Stimulated activated CD8-positive, alpha-beta memory T cell treated with anti-CD3 and anti-CD28 coated beads, Interleukin-2, amount 100 ng/mL, for 1 hour (primary cell): Measurements from ENCODE around the gene SPON2.

Experiments used
- DNase-seq, 2 donors: peaks; one replicate each; pipeline ENCODE4 v3.0.0-alpha.2; 2020; ENCODE audit warnings: low read depth in 2 of 2

Gene SPON2

DNA sequence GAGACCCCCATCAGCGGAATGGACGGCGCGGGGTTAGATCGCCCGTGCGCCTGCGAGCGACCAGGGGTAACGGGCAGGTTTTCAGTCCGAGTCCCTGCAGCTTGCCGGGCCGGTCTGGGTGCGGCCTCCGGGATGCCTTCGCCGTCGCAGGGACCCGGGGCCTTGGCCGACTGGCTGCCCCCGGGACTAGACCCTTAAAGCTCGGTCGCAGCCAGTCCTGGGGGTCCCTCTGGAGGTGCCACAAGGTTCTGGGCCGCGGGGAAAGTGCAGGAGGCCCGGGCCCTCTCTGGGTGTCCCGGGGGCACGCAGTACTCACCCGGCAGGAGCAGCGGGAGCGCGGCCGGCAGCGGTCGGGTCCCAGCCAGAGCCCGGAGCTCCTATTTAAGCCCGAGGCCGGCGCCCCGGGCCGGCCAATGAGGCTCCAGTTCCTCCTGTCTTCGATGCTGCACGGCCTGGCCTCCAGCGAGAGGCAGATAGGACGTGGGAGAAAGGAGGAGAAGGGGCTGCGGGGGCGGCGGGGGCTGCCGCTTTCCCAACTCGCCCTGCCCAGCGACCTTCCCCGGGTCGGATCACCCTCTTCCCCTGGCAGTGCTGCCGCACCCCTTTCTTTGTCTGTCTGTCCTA lies at the start of gene SPON2:
Gene SPON2, minus strand, starts transcription at position 356 of the 624 bp plus-strand sequence.
- DNase-seq, result no peak

DNA sequence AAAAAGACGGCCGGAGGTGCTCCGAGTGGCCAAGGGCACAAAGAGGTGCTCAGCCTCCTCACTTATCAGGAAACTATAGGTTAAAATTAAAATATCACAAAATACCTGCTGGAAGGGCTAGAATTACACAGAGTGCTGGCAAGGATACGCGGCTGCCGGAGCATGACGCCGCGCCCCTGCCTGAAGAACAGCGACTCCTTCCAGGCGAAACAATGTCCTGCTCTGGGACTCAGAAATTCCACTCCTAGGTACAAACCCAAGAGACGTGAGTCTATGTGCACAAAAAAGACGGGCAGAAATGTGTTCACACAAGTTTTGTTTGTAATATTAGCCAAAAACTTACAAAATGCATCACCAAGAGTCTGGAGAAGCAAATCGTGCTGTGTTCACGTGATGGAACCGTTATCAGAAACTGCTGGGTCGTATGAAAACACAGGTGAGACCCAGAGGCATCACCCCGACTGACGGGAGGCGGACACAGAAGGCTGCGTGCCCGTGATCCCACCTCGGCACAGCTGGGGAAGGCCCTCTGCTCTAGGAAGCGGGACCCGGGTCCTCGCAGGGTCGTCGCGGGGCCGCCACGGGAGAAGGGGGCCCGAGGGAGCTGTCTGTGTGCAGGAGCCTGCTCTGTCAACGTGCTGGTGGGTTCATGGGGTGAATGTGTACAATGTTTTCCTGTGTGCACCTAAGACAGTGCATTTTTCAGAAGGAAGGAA lies 48.9 kb upstream of the SPON2 start:
- DNase-seq, result no peak

DNA sequence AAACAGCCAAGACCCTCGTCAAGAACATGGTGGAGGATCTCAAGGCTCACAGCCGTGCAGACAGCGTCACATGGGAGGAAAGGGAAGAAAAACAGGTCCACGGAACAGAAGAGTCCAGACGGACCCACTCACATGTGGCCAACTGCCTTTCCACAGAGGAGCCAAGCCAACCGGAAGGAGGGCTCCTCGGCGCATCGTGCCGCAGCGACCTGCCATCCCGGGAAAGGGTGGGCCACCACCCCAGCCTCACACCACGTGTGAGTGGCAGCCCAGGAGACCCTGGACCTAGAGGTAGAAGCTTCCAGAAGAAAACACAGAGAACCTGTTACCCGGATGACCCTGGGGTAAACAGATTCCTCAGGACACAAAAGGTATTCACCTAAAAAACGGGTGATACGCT lies 48.2 kb upstream of the SPON2 start:
- no peak for DNase-seq

DNA sequence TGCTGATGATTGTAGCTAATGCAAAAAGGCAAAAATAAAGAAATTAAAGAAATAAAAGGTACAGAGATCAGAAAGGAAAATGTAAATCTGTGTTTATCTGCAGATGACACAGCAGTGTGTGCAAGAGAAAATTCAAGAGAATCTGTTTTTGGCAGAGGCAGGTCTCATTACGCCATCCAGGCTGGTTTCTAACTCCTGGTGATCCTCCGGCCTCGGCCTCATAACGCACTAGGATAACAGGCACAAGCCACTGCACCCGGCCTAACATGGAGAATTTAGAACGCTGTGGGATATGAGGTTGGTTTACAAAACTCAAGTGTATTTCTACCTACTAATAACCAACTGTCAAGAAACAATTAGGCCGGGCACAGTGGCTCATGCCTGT lies 47.2 kb upstream of the SPON2 start:
- no peak for DNase-seq

DNA sequence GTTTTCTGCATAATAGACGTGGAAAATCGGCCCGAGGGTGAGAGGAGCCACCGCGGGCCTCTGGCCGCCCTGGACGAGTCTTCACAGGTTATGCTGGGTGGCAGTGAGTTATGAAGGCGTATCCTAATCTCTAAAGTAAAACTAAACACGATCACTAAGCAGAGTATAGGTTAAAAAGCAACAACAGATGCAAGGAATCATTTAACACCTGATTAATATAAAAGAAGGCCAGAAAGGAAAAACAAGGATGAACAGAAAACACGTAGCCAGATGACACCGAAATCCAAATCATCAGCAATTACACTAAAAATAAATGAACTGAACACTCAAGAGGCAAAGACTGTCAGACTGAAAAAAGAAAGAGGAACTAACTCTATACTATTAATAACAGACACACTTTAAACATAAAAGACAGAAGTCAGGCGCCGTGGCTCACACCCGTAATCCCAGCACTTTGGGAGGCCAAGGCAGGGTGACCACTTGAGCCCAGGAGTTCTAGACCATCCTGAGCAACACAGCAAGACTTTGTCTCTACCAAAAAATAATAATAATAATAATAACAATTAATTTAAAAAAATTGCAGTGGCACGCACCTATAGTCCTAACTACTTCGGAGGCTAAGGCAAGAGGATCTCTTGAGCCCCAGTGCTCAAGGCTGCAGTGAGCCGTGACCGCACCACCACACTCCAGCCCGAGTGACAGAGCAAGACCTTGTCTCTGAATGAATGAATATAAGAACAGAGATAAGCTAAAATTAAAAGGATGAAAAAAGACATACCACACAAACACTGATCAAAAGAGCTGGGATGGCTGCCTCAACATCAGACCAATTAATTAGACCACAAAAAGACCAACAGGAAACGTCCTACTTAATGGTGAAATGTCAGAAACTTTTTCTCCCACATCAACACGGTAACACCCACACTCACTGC lies 46.5 kb upstream of the SPON2 start:
- no peak for DNase-seq

DNA sequence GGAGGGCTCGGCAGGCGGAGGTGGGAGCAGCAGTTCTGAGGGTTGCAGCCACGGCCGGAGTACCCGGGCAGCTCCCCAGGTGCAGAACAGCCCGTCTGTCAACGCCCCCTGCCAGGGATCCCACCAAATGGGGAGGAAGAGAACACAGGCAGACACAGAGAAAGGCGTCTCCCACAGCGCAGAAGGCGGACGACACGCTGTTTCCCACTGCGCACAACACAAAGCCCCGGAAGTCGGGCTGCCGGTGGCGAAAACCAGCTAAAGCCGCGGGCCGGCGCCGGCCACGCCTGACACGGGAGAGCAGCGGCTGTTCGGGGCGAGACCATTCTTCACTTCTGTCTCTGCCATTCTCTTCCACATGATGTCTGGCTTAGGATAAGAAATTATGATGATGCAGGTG lies 45.0 kb upstream of the SPON2 start:
- no peak for DNase-seq

GRCh38 chr4:1216869-1217294 lies 44.5 kb upstream of the SPON2 start:
- DNase-seq, result peak in 1 of 2 donors; percentile 24

- no peak for DNase-seq
These were observed 43.8 kb upstream of the SPON2 start for GRCh38 chr4:1216076-1216614.

DNA sequence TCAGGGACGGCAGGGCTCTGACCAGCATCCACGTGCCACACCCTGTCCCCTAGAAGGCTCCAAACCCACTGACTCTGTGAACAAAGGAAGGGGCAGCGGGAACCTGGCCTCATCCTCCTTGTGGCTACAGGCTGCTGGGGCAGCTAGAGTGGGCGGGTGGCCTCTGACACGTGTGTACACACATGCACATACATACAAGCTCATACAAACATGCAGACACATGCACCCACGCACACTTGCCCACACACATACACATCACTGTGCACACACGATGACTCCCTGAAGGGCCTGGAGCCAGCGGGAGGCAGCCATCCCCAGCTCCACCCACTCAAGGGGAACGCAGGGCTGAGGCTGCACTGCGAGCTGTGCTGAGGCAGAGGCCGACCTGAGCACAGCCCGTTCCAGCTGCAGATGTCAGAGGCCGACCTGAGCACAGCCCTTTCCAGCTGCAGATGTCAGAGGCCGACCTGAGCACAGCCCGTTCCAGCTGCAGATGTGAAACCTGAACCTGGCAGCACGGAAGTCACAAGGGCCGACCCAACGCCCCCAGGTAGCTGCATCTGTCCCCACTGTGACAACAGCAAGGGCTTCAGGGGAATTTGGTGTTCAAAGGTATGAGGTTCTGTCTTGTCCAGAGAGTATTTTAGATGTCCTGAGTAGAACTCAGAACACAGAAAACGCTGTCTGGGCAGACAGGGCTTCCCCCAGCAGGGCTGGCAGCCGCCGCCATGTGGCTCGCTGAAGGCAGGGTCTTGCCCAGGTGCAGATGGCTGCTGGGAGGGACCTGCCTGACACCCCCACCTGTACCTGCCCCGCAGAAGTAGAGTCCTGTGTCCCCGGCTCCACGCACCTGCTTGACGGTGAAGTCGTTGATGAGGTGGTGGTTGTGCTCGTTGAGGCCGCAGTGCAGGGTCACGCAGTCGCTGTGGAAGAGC lies 43.0 kb upstream of the SPON2 start:
- DNase-seq, result no peak

- no peak for DNase-seq
These were observed 42.0 kb upstream of the SPON2 start for GRCh38 chr4:1214101-1215095.

GRCh38 chr4:1213336-1213995 lies 41.1 kb upstream of the SPON2 start:
- no peak for DNase-seq

GRCh38 chr4:1212546-1213335 lies 40.4 kb upstream of the SPON2 start:
- no peak for DNase-seq

DNA sequence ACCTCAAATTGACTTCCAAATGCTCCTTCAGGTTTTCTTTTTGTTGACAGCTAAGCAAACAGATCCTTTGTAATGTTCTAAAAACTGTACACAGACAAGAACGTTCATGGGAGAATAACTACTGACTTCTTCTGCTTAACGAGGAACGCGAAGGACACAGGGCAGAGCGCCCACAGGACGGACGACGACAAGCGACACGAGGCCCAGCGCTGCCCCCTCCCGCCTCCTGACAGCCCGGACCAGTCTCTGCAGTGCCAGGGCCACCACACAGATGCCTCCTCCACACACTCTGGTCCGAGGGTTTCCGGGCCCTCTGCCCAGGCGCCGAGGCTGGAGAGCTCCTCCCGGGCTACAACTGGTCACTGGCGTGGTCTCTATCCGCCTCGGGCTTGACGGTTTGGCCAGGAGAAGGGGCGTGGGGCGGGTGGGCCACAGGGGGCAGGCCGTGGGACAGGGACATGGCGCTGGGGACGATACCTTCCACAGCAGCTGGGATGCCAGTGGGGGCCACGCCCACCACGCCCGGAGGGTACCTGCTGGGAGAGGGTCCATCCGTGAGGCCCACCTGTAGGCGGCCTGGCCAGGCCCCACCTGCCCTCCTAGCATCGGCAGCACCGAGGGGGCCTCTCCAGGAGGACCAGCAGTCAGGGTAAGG lies 39.6 kb upstream of the SPON2 start:
- DNase-seq, result no peak

GRCh38 chr4:1211371-1211770 lies 39.0 kb upstream of the SPON2 start:
- no peak for DNase-seq

- no peak for DNase-seq
These were observed 38.6 kb upstream of the SPON2 start for GRCh38 chr4:1210971-1211370.

GRCh38 chr4:1210241-1210841 lies 38.0 kb upstream of the SPON2 start:
- DNase-seq, result no peak

GRCh38 chr4:1209821-1210220 lies 37.4 kb upstream of the SPON2 start:
- no peak for DNase-seq
